HEK293 (cell line): ENCODE results near the gene CALCOCO1.

ENCODE experiments used
- CTCF ChIA-PET: fragments of 350-600 bp; formaldehyde crosslinking; extraction: SDS; loops from one replicate; lab custom pipeline; 2021; ENCODE audit warnings: antibody characterized with exemption; lab: Yijun Ruan, JAX
- POLR2A ChIA-PET: fragments of 300-600 bp; formaldehyde crosslinking; extraction: SDS; loops from one replicate; lab custom pipeline; 2020; ENCODE audit warnings: antibody characterized with exemption, inconsistent platforms; lab: Yijun Ruan, JAX
- H3K27ac ChIP-seq: fragments of 200-500 bp; sonication (Bioruptor generic); 2 replicates; pipeline ENCODE4 v1.5.1; 2014; ENCODE audit warnings: low read depth, low read length, control low read depth, inconsistent platforms; ENCODE audit errors: extremely low read depth
- H3K36me3 ChIP-seq, 2 experiments: fragments of 200-500 bp in 1 of 2; sonication (Bioruptor generic) in 1 of 2; 1 replicate in 1 of 2; 2 replicates in 1 of 2; pipeline ENCODE4 v1.5.1; 2014 to 2017; ENCODE audit warnings: inconsistent platforms in 2 of 2, low read length in 2 of 2; ENCODE audit not compliant: control insufficient read depth in 2 of 2, insufficient read depth in 1 of 2
- H3K4me1 ChIP-seq: fragments of 200-500 bp; sonication (Bioruptor generic); 2 replicates; pipeline ENCODE4 v1.5.1; 2014; ENCODE audit warnings: mild to moderate bottlenecking, low read length, inconsistent platforms; ENCODE audit not compliant: control insufficient read depth, insufficient read depth
- H3K4me3 ChIP-seq: 2 replicates; pipeline ENCODE4 v1.5.1; 2011; ENCODE audit warnings: low read depth, mild to moderate bottlenecking, control low read depth, low read length, moderate library complexity
- H3K9me3 ChIP-seq: fragments of 200-500 bp; sonication (Bioruptor generic); 2 replicates; pipeline ENCODE4 v1.5.1; 2014; ENCODE audit warnings: low read depth, low read length, inconsistent platforms; ENCODE audit not compliant: control insufficient read depth, insufficient read depth
- SALL2 ChIP-seq: fragments of 450-650 bp; formaldehyde crosslinking; IDR thresholded peaks from 2 replicates; pipeline ENCODE4 v1.5.0; 2017; ENCODE audit warnings: missing biosample characterization, mild to moderate bottlenecking, missing genetic modification characterization, borderline replicate concordance
- TCF7L2 ChIP-seq: IDR thresholded peaks from 2 replicates; pipeline ENCODE4 v1.6.1; 2011; ENCODE audit warnings: low read depth, mild to moderate bottlenecking, inconsistent platforms, low read length, moderate library complexity, borderline replicate concordance
- WT1 ChIP-seq: fragments of 450-650 bp; formaldehyde crosslinking; IDR thresholded peaks from 2 replicates; pipeline ENCODE4 v1.5.1; 2016; ENCODE audit warnings: missing biosample characterization, missing genetic modification characterization
- ZBTB1 ChIP-seq: fragments of 450-650 bp; formaldehyde crosslinking; IDR thresholded peaks from 2 replicates; pipeline ENCODE4 v1.5.1; 2016; ENCODE audit warnings: missing biosample characterization, missing genetic modification characterization
- ZBTB48 ChIP-seq: fragments of 450-650 bp; formaldehyde crosslinking; IDR thresholded peaks from 2 replicates; pipeline ENCODE4 v1.5.1; 2016; ENCODE audit warnings: missing biosample characterization, missing genetic modification characterization
- ZNF157 ChIP-seq: fragments of 450-650 bp; formaldehyde crosslinking; IDR thresholded peaks from 2 replicates; pipeline ENCODE4 v1.5.1; 2016; ENCODE audit warnings: missing biosample characterization, missing genetic modification characterization
- ZNF2 ChIP-seq: fragments of 450-650 bp; formaldehyde crosslinking; IDR thresholded peaks from 2 replicates; pipeline ENCODE4 v1.5.1; 2016; ENCODE audit warnings: missing biosample characterization, missing genetic modification characterization
- ZNF202 ChIP-seq: fragments of 450-650 bp; formaldehyde crosslinking; IDR thresholded peaks from 2 replicates; pipeline ENCODE4 v1.5.1; 2016; ENCODE audit warnings: missing biosample characterization, missing genetic modification characterization, borderline replicate concordance
- ZNF24 ChIP-seq: fragments of 450-650 bp; formaldehyde crosslinking; IDR thresholded peaks from 2 replicates; pipeline ENCODE4 v1.5.1; 2016; ENCODE audit warnings: missing biosample characterization, missing genetic modification characterization
- ZNF292 ChIP-seq: fragments of 450-650 bp; formaldehyde crosslinking; IDR thresholded peaks from 2 replicates; pipeline ENCODE4 v1.5.1; 2016; ENCODE audit warnings: low read depth, missing biosample characterization, missing genetic modification characterization, borderline replicate concordance
- ZNF302 ChIP-seq: fragments of 450-650 bp; formaldehyde crosslinking; IDR thresholded peaks from 2 replicates; pipeline ENCODE4 v1.5.1; 2016; ENCODE audit warnings: missing biosample characterization, missing genetic modification characterization, low read depth
- ZNF350 ChIP-seq: fragments of 450-650 bp; formaldehyde crosslinking; IDR thresholded peaks from 2 replicates; pipeline ENCODE4 v1.5.0; 2017; ENCODE audit warnings: missing biosample characterization, mild to moderate bottlenecking, missing genetic modification characterization
- ZNF423 ChIP-seq: fragments of 450-650 bp; formaldehyde crosslinking; IDR thresholded peaks from 2 replicates; pipeline ENCODE4 v1.5.1; 2016; ENCODE audit warnings: missing biosample characterization, missing genetic modification characterization
- ZNF473 ChIP-seq: fragments of 450-650 bp; formaldehyde crosslinking; IDR thresholded peaks from 2 replicates; pipeline ENCODE4 v1.5.1; 2017; ENCODE audit warnings: missing biosample characterization, missing genetic modification characterization
- ZNF530 ChIP-seq: fragments of 450-650 bp; formaldehyde crosslinking; IDR thresholded peaks from 2 replicates; pipeline ENCODE4 v1.5.1; 2016; ENCODE audit warnings: low read depth, missing biosample characterization, missing genetic modification characterization
- ZNF560 ChIP-seq: fragments of 450-650 bp; formaldehyde crosslinking; IDR thresholded peaks from 2 replicates; pipeline ENCODE4 v1.5.1; 2017; ENCODE audit warnings: missing biosample characterization, missing genetic modification characterization, borderline replicate concordance
- ZNF623 ChIP-seq: fragments of 450-650 bp; formaldehyde crosslinking; IDR thresholded peaks from 2 replicates; pipeline ENCODE4 v1.5.1; 2016; ENCODE audit warnings: missing biosample characterization, missing genetic modification characterization
- ZNF658 ChIP-seq: fragments of 450-650 bp; formaldehyde crosslinking; IDR thresholded peaks from 2 replicates; pipeline ENCODE4; 2016; ENCODE audit warnings: missing biosample characterization, missing genetic modification characterization
- ZNF677 ChIP-seq: fragments of 450-650 bp; IDR thresholded peaks from 2 replicates; pipeline ENCODE4 v1.5.0; 2018; ENCODE audit warnings: missing biosample characterization, mild to moderate bottlenecking, missing genetic modification characterization, moderate library complexity
- ZNF707 ChIP-seq: fragments of 450-650 bp; formaldehyde crosslinking; IDR thresholded peaks from 2 replicates; pipeline ENCODE4 v1.5.1; 2016; ENCODE audit warnings: missing biosample characterization, missing genetic modification characterization
- ZNF777 ChIP-seq: fragments of 450-650 bp; formaldehyde crosslinking; IDR thresholded peaks from 2 replicates; pipeline ENCODE4 v1.5.1; 2017; ENCODE audit warnings: missing biosample characterization, missing genetic modification characterization, borderline replicate concordance
- ZNF792 ChIP-seq: fragments of 450-650 bp; formaldehyde crosslinking; IDR thresholded peaks from 2 replicates; pipeline ENCODE4 v1.5.1; 2016; ENCODE audit warnings: missing biosample characterization, missing genetic modification characterization
- ZNF843 ChIP-seq: fragments of 450-650 bp; formaldehyde crosslinking; IDR thresholded peaks from 2 replicates; pipeline ENCODE4 v1.5.1; 2016; ENCODE audit warnings: missing biosample characterization, missing genetic modification characterization
- TF ChIP-seq, protein P1 (sequence below): fragments of 450-650 bp; IDR thresholded peaks from 2 replicates; pipeline ENCODE4 v1.5.1; 2018; ENCODE audit warnings: missing biosample characterization, mild to moderate bottlenecking, missing genetic modification characterization
- TF ChIP-seq, protein P2 (sequence below): fragments of 450-650 bp; formaldehyde crosslinking; IDR thresholded peaks from 2 replicates; pipeline ENCODE4 v1.5.1; 2016; ENCODE audit warnings: missing biosample characterization, missing genetic modification characterization
- TF ChIP-seq, protein P3 (sequence below): fragments of 450-650 bp; formaldehyde crosslinking; IDR thresholded peaks from 2 replicates; pipeline ENCODE4 v1.5.1; 2016; ENCODE audit warnings: missing biosample characterization, missing genetic modification characterization
- TF ChIP-seq, protein P4 (sequence below): fragments of 450-650 bp; formaldehyde crosslinking; IDR thresholded peaks from 2 replicates; pipeline ENCODE4 v1.5.1; 2016; ENCODE audit warnings: missing biosample characterization, missing genetic modification characterization, borderline replicate concordance
- TF ChIP-seq, protein P5 (sequence below): fragments of 450-650 bp; formaldehyde crosslinking; IDR thresholded peaks from 2 replicates; pipeline ENCODE4 v1.5.1; 2016; ENCODE audit warnings: missing biosample characterization, missing genetic modification characterization, low read depth
- TF ChIP-seq, protein P6 (sequence below): fragments of 450-650 bp; formaldehyde crosslinking; IDR thresholded peaks from 2 replicates; pipeline ENCODE4 v1.5.1; 2016; ENCODE audit warnings: missing biosample characterization, missing genetic modification characterization

The CALCOCO1 gene

DNA sequence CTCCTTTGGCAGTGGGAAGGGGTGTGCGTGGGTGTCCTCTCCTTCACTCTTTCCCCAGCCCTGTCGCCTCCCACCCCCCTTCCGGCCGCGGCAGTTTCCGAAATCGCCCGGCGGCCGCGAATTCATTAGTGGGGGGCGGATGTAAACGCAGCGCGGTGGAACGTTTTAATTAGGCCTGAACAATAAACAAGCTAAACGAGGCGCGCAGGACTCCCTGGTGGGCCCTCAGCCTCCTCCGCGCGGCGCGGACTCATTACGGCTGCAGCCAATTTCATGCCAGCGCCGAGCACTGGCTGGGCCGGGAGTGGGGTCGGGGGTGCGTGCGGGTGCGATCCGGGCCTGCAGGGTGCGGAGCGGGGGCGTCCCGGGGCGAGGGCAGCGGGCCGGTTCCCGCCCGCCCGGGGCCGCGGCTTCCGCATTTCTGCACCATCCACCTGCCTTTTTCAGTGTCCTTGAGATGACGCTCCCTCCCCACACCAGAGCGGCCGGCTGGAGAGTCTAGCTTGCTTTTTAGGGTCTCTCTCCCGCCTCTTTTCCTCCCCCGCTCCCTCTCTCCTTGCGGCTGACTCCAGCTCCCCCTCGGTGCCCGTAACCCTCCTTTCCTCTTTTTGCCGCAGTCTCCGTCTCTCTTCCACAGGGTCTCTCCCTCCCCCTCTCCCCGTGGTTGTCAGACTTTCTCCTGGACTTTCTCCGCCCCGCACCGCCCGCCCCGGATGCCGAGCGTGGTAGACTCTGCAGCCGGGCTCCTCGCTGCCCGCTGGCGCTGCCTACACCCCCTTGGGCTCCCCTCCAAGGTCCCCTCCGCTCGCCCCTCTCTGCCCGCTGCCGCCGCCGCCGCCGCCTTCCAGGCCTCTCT lies 24.3 kb upstream of the CALCOCO1 start, which contains the start of gene CISTR:
TSS of gene CISTR (minus strand) at position 644 of the 856 bp plus-strand sequence.
- H3K36me3 ChIP-seq = no peaks in the 10 kb centered on the region
- ChIA-PET CTCF (interaction anchor here (0.6 to 11.4 kb wide), 6 partner anchors 7 to 611 kb away, joined by 3 to 172 read pairs (median 8); no protein-coding TSS in a partner anchor), POLR2A (interaction anchor here (0.6 kb wide), 1 partner anchor 187 kb away, joined by 3 read pairs; the partner anchor contains the start of gene HOXC13)
- H3K4me3 ChIP-seq = no peak within 1 kb of the TSS
- no peaks in the 10 kb centered on the region for H3K9me3 ChIP-seq
- peak within 1 kb of the TSS; percentile 59; the same call in 1 of the 2 replicates for H3K27ac ChIP-seq
- peaks cover 16% of the 10 kb centered on the region for H3K4me1 ChIP-seq
- TF ChIP-seq ZNF292 (tag by site-specific recombination) (no peak), ZNF677 (tag by site-specific recombination) (no peak), ZNF560 (tag by site-specific recombination) (no peak), WT1 (tag by site-specific recombination) (peak; percentile 37; the same call in 1 of the 2 replicates), ZNF792 (tag by site-specific recombination) (no peak), ZNF843 (tag by site-specific recombination) (no peak), ZNF623 (tag by site-specific recombination) (no peak), ZBTB48 (tag by site-specific recombination) (no peak), ZNF24 (tag by site-specific recombination) (no peak), ZNF2 (tag by site-specific recombination) (no peak), ZNF707 (no peak), ZNF350 (no peak), ZNF473 (tag by site-specific recombination) (no peak), ZNF530 (tag by site-specific recombination) (no peak), ZNF658 (tag by site-specific recombination) (no peak), ZNF302 (tag by site-specific recombination) (no peak), SALL2 (tag by site-specific recombination) (no peak), ZBTB1 (tag by site-specific recombination) (no peak), ZNF423 (tag by site-specific recombination) (peak; percentile 58; the same call in 1 of the 2 replicates), ZNF777 (no peak), ZNF202 (tag by site-specific recombination) (no peak), ZNF157 (tag by site-specific recombination) (no peak), TCF7L2 (no peak)
- TF ChIP-seq, protein P1, sequence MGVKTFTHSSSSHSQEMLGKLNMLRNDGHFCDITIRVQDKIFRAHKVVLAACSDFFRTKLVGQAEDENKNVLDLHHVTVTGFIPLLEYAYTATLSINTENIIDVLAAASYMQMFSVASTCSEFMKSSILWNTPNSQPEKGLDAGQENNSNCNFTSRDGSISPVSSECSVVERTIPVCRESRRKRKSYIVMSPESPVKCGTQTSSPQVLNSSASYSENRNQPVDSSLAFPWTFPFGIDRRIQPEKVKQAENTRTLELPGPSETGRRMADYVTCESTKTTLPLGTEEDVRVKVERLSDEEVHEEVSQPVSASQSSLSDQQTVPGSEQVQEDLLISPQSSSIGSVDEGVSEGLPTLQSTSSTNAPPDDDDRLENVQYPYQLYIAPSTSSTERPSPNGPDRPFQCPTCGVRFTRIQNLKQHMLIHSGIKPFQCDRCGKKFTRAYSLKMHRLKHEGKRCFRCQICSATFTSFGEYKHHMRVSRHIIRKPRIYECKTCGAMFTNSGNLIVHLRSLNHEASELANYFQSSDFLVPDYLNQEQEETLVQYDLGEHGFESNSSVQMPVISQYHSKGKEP (tag by site-specific recombination) = no peak
- TF ChIP-seq, protein P2, sequence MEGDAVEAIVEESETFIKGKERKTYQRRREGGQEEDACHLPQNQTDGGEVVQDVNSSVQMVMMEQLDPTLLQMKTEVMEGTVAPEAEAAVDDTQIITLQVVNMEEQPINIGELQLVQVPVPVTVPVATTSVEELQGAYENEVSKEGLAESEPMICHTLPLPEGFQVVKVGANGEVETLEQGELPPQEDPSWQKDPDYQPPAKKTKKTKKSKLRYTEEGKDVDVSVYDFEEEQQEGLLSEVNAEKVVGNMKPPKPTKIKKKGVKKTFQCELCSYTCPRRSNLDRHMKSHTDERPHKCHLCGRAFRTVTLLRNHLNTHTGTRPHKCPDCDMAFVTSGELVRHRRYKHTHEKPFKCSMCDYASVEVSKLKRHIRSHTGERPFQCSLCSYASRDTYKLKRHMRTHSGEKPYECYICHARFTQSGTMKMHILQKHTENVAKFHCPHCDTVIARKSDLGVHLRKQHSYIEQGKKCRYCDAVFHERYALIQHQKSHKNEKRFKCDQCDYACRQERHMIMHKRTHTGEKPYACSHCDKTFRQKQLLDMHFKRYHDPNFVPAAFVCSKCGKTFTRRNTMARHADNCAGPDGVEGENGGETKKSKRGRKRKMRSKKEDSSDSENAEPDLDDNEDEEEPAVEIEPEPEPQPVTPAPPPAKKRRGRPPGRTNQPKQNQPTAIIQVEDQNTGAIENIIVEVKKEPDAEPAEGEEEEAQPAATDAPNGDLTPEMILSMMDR (tag by site-specific recombination) = no peak
- TF ChIP-seq, protein P3, sequence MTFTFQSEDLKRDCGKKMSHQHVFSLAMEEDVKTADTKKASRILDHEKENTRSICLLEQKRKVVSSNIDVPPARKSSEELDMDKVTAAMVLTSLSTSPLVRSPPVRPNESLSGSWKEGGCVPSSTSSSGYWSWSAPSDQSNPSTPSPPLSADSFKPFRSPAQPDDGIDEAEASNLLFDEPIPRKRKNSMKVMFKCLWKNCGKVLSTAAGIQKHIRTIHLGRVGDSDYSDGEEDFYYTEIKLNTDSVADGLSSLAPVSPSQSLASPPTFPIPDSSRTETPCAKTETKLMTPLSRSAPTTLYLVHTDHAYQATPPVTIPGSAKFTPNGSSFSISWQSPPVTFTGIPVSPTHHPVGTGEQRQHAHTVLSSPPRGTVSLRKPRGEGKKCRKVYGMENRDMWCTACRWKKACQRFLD (tag by site-specific recombination) = no peak
- TF ChIP-seq, protein P4, sequence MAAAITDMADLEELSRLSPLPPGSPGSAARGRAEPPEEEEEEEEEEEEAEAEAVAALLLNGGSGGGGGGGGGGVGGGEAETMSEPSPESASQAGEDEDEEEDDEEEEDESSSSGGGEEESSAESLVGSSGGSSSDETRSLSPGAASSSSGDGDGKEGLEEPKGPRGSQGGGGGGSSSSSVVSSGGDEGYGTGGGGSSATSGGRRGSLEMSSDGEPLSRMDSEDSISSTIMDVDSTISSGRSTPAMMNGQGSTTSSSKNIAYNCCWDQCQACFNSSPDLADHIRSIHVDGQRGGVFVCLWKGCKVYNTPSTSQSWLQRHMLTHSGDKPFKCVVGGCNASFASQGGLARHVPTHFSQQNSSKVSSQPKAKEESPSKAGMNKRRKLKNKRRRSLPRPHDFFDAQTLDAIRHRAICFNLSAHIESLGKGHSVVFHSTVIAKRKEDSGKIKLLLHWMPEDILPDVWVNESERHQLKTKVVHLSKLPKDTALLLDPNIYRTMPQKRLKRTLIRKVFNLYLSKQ = no peak
- TF ChIP-seq, protein P5, sequence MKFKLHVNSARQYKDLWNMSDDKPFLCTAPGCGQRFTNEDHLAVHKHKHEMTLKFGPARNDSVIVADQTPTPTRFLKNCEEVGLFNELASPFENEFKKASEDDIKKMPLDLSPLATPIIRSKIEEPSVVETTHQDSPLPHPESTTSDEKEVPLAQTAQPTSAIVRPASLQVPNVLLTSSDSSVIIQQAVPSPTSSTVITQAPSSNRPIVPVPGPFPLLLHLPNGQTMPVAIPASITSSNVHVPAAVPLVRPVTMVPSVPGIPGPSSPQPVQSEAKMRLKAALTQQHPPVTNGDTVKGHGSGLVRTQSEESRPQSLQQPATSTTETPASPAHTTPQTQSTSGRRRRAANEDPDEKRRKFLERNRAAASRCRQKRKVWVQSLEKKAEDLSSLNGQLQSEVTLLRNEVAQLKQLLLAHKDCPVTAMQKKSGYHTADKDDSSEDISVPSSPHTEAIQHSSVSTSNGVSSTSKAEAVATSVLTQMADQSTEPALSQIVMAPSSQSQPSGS (tag by site-specific recombination) = no peak
- TF ChIP-seq, protein P6, sequence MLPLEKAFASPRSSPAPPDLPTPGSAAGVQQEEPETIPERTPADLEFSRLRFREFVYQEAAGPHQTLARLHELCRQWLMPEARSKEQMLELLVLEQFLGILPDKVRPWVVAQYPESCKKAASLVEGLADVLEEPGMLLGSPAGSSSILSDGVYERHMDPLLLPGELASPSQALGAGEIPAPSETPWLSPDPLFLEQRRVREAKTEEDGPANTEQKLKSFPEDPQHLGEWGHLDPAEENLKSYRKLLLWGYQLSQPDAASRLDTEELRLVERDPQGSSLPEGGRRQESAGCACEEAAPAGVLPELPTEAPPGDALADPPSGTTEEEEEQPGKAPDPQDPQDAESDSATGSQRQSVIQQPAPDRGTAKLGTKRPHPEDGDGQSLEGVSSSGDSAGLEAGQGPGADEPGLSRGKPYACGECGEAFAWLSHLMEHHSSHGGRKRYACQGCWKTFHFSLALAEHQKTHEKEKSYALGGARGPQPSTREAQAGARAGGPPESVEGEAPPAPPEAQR = no peak
